ENCODE data around the gene EEA1.
A peak's percentile ranks its signal among the peaks of the same experiment; 100 is the strongest.

The EEA1 gene

GRCh38 chr12:92827836-92828431 lies 101.2 kb downstream of the EEA1 start:
- no peak overlapping the region for H3K4me3 ChIP-seq (ENCODE audit: low read depth, low read length)
- peak; percentile 78 for TF ChIP-seq CTCF (IDR thresholded peaks at IDR 0.05; ENCODE audit: borderline replicate concordance, insufficient read depth, low read depth, low read length)

- no peak for TF ChIP-seq CTCF (IDR thresholded peaks at IDR 0.05; ENCODE audit: borderline replicate concordance, insufficient read depth, low read depth, low read length)
- H3K4me3 ChIP-seq (ENCODE audit: low read depth, low read length) = no peak overlapping the region
Measured at GRCh38 chr12:92821142-92821541, 108.0 kb downstream of the EEA1 start.

DNA sequence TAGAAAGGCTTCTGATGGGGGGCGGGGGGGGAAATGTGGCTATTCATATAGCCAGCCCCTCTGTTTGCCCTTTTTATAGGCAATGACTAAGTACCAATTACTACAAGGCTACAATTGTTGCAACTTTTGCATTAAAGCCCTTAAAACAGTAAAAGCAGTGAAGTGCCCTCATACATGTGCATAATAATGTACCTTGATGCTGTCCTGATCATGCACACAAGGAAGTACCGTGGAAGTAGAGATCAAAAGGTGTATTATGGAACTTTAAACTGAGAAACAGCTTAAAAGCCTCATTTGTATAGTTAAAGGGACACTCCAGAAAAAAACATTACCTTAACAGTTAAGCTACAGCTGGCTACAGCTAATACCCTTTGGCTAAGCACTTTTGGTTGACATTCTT lies 114.5 kb downstream of the EEA1 start:
- TF ChIP-seq CTCF (IDR thresholded peaks at IDR 0.05; ENCODE audit: borderline replicate concordance, insufficient read depth, low read depth, low read length) = no peak
- no peak overlapping the region for H3K4me3 ChIP-seq (ENCODE audit: low read depth, low read length)

- TF ChIP-seq CTCF (IDR thresholded peaks at IDR 0.05; ENCODE audit: borderline replicate concordance, insufficient read depth, low read depth, low read length) = no peak
- no peak overlapping the region for H3K4me3 ChIP-seq (ENCODE audit: low read depth, low read length)
Measured at GRCh38 chr12:92810370-92810769, 118.7 kb downstream of the EEA1 start.

GRCh38 chr12:92803903-92804302 lies 125.2 kb downstream of the EEA1 start:
- no peak for TF ChIP-seq CTCF (IDR thresholded peaks at IDR 0.05; ENCODE audit: borderline replicate concordance, insufficient read depth, low read depth, low read length)
- H3K4me3 ChIP-seq (ENCODE audit: low read depth, low read length) = no peak overlapping the region

DNA sequence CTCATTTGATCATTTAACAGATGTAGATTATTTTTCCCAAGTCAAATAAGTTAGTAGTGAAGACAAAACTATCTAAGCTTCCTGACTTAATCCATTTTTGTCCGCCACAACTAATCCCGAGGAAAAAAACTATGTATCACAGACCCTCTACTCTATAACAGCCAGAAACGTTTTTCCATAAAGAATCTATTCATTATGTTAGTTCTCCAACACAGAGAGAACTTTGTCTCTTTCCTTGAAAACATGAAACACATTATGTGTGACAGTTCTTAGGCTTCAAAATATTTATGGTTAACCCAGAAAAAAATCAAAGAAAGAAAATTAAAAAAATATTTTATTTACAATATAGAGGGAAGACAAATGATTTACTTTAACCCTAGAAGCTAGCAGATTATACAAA lies 126.2 kb downstream of the EEA1 start:
- TF ChIP-seq CTCF (IDR thresholded peaks at IDR 0.05; ENCODE audit: borderline replicate concordance, insufficient read depth, low read depth, low read length) = no peak
- no peak overlapping the region for H3K4me3 ChIP-seq (ENCODE audit: low read depth, low read length)

- TF ChIP-seq CTCF (IDR thresholded peaks at IDR 0.05; ENCODE audit: borderline replicate concordance, insufficient read depth, low read depth, low read length) = no peak
- no peak overlapping the region for H3K4me3 ChIP-seq (ENCODE audit: low read depth, low read length)
Measured at GRCh38 chr12:92796650-92797049, 132.4 kb downstream of the EEA1 start.
